Fibroblast of the aortic adventitia (primary cell): ENCODE measurements around the gene FNDC4. TPM values are rescaled to one million over a fixed set of nuclear protein-coding genes. Genes with fewer than 3 reads are reported as not detected.

Source experiments
- DNase-seq: peaks from one replicate; pipeline ENCODE4 v3.0.0-alpha.2; 2010; ENCODE audit warnings: low read depth
- H3K4me3 ChIP-seq: 2 replicates; pipeline ENCODE4 v1.5.1; 2011; ENCODE audit warnings: low read depth, mild to moderate bottlenecking, control low read depth, low read length, moderate library complexity
- CTCF ChIP-seq: IDR thresholded peaks from 2 replicates; pipeline ENCODE4 v1.5.1; 2011; ENCODE audit warnings: mild to moderate bottlenecking, low read length, control low read depth, inconsistent platforms; ENCODE audit not compliant: insufficient read depth
- total RNA-seq: library from RNA; depleted of rRNA; stranded (reverse); fragments of >200 nt; gene quantifications from 2 replicates; pipeline ENCODE4 v1.2.3, GENCODE V29; 2012; ENCODE audit warnings: low replicate concordance

The FNDC4 gene
- total RNA-seq, 1 donor = 45.8 TPM

- DNase-seq = peak; percentile 35
- peak; percentile 12 for TF ChIP-seq CTCF
Measured at GRCh38 chr2:27494284-27494943, 586 bp downstream of the FNDC4 start.

GRCh38 chr2:27493948-27494283 lies 1.1 kb downstream of the FNDC4 start:
- TF ChIP-seq CTCF = no peak
- DNase-seq = no peak
- peak overlapping the region; percentile 74 for H3K4me3 ChIP-seq

More at GRCh38 chr2:27494284-27494943, 586 bp downstream of the FNDC4 start:
- peak overlapping the region; percentile 74 for H3K4me3 ChIP-seq

GRCh38 chr2:27492557-27492956 lies 2.4 kb downstream of the FNDC4 start:
- no peak for TF ChIP-seq CTCF
- DNase-seq = no peak
- H3K4me3 ChIP-seq = no peak overlapping the region

- TF ChIP-seq CTCF = no peak
- peak within 1 kb of the TSS; percentile 99 for H3K4me3 ChIP-seq
- DNase-seq = peak; percentile 97
Measured at GRCh38 chr2:27489498-27490397, 5.3 kb downstream of the FNDC4 start, which contains the start of gene IFT172. Gene IFT172, minus strand, starts transcription at chr2:27489743. Its CDS starts 90 bp downstream, at chr2:27489653.

- peak; percentile 13 for TF ChIP-seq CTCF
- H3K4me3 ChIP-seq = peak overlapping the region; percentile 99
- DNase-seq = peak; percentile 38
Measured at GRCh38 chr2:27489118-27489497, 5.9 kb downstream of the FNDC4 start.

- H3K4me3 ChIP-seq = no peak overlapping the region
- no peak for DNase-seq
- TF ChIP-seq CTCF = no peak
Measured at GRCh38 chr2:27485496-27485895, 9.5 kb downstream of the FNDC4 start.
